ENCODE data around the gene SPIC.

- TF ChIP-seq EZH2 (conservative IDR thresholded peaks at IDR 0.05; ENCODE audit: low read depth, low read length) (no peak), ARNTL (CRISPR knock-in tag; IDR thresholded peaks at IDR 0.05) (no peak), KDM3A (CRISPR knock-in tag; IDR thresholded peaks at IDR 0.05; ENCODE audit: low read depth) (no peak), ATF3 (CRISPR knock-in tag; IDR thresholded peaks at IDR 0.05) (no peak)
These were observed 4.2 kb upstream of the SPIC start for GRCh38 chr12:101470939-101471338.

Measured in HepG2 (cell line).